HG03575 (cell line): ENCODE data around the gene DNAJA3.

Experiments
- ATAC-seq: cut with Tn5 transposase; IDR thresholded peaks from one replicate; pipeline ENCODE4 v1.9.1; 2021; ENCODE audit not compliant: unreplicated experiment, insufficient number of reproducible peaks, low FRiP score; ENCODE audit errors: extremely low read depth

The DNAJA3 gene

GRCh38 chr16:4403133-4403949, 22.3 kb upstream of the DNAJA3 start:
- no peak for ATAC-seq

GRCh38 chr16:4404247-4404966, 21.3 kb upstream of the DNAJA3 start:
- no peak for ATAC-seq

- ATAC-seq, result no peak
Observed at GRCh38 chr16:4404967-4405696, 20.5 kb upstream of the DNAJA3 start.

GRCh38 chr16:4407543-4408322, 17.9 kb upstream of the DNAJA3 start:
- ATAC-seq, result no peak

GRCh38 chr16:4408323-4408690, 17.4 kb upstream of the DNAJA3 start:
- no peak for ATAC-seq

- no peak for ATAC-seq
Observed at GRCh38 chr16:4409081-4409932, 16.4 kb upstream of the DNAJA3 start.

GRCh38 chr16:4410335-4411075, 15.2 kb upstream of the DNAJA3 start:
- no peak for ATAC-seq

- no peak for ATAC-seq
Observed at GRCh38 chr16:4411684-4412083, 14.0 kb upstream of the DNAJA3 start.

GRCh38 chr16:4412159-4412558, 13.5 kb upstream of the DNAJA3 start:
- ATAC-seq, result no peak

GRCh38 chr16:4412854-4413253, 12.8 kb upstream of the DNAJA3 start:
- no peak for ATAC-seq

- ATAC-seq, result peak; percentile 66
Observed at GRCh38 chr16:4414187-4414917, 11.3 kb upstream of the DNAJA3 start.

- ATAC-seq, result no peak
Observed at GRCh38 chr16:4415538-4416199, 10.0 kb upstream of the DNAJA3 start.

GRCh38 chr16:4416200-4417032, 9.3 kb upstream of the DNAJA3 start, which contains the start of gene CORO7:
Gene CORO7, minus strand, starts transcription at chr16:4416596. Its CDS starts 78 bp downstream, at chr16:4416518.
- no peak for ATAC-seq

- ATAC-seq, result no peak
Observed at GRCh38 chr16:4419402-4419959, 6.2 kb upstream of the DNAJA3 start.

- no peak for ATAC-seq
Observed at GRCh38 chr16:4420505-4421105, 5.1 kb upstream of the DNAJA3 start.
